ENCODE results near the gene SP3.

The SP3 gene

GRCh38 chr2:173985605-173985992, 20.4 kb upstream of the SP3 start:
- Histone ChIP-seq H3K4me1 (ENCODE audit: low read length) (peaks cover 11% of the 10 kb centered on the region), H3K27me3 (ENCODE audit: low read depth, low read length) (no peaks in the 10 kb centered on the region), H3K27ac (ENCODE audit: low read length) (no peak overlapping the region), H3K9ac (ENCODE audit: low read length) (no peak overlapping the region), H3K4me3 (ENCODE audit: low read length) (no peak overlapping the region), H3K9me3 (ENCODE audit: insufficient read depth, low read length) (no peaks in the 10 kb centered on the region), H4K20me1 (ENCODE audit: insufficient read depth, low read length) (no peaks in the 10 kb centered on the region), H3K36me3 (replicated peaks; ENCODE audit: low read depth, low read length) (no peaks in the 10 kb centered on the region), H3K4me2 (ENCODE audit: low read length) (no peak overlapping the region), H2AFZ (ENCODE audit: low read depth, low read length) (no peak overlapping the region), H3K79me2 (ENCODE audit: low read length) (no peaks in the 10 kb centered on the region)
- no peak for TF ChIP-seq EZH2phosphoT487 (IDR thresholded peaks at IDR 0.05; ENCODE audit: low read depth)
- TF ChIP-seq CTCF (IDR thresholded peaks at IDR 0.05; ENCODE audit: low read depth, low read length), result no peak

- TF ChIP-seq EZH2phosphoT487 (IDR thresholded peaks at IDR 0.05; ENCODE audit: low read depth) (no peak), CTCF (IDR thresholded peaks at IDR 0.05; ENCODE audit: low read depth, low read length) (no peak)
- H3K27ac ChIP-seq (ENCODE audit: low read length), result no peak overlapping the region
These were observed 19.9 kb upstream of the SP3 start for GRCh38 chr2:173984866-173985604.

GRCh38 chr2:173983391-173983871, 18.3 kb upstream of the SP3 start:
- H2AFZ ChIP-seq (ENCODE audit: low read depth, low read length), result no peak overlapping the region
- H3K27ac ChIP-seq (ENCODE audit: low read length), result no peak overlapping the region
- no peak overlapping the region for H3K9ac ChIP-seq (ENCODE audit: low read length)
- no peaks in the 10 kb centered on the region for H3K27me3 ChIP-seq (ENCODE audit: low read depth, low read length)
- TF ChIP-seq EZH2phosphoT487 (IDR thresholded peaks at IDR 0.05; ENCODE audit: low read depth), result no peak
- no peak for TF ChIP-seq CTCF (IDR thresholded peaks at IDR 0.05; ENCODE audit: low read depth, low read length)
- no peaks in the 10 kb centered on the region for H3K4me1 ChIP-seq (ENCODE audit: low read length)
- H3K9me3 ChIP-seq (ENCODE audit: insufficient read depth, low read length), result no peaks in the 10 kb centered on the region
- H3K4me2 ChIP-seq (ENCODE audit: low read length), result no peak overlapping the region
- H3K36me3 ChIP-seq (replicated peaks; ENCODE audit: low read depth, low read length), result no peaks in the 10 kb centered on the region
- H3K4me3 ChIP-seq (ENCODE audit: low read length), result no peak overlapping the region
- H4K20me1 ChIP-seq (ENCODE audit: insufficient read depth, low read length), result no peaks in the 10 kb centered on the region
- H3K79me2 ChIP-seq (ENCODE audit: low read length), result no peaks in the 10 kb centered on the region

More at GRCh38 chr2:173984866-173985604, 19.9 kb upstream of the SP3 start:
- Histone ChIP-seq H3K27me3 (ENCODE audit: low read depth, low read length) (no peaks in the 10 kb centered on the region), H3K9ac (ENCODE audit: low read length) (no peak overlapping the region), H3K9me3 (ENCODE audit: insufficient read depth, low read length) (no peaks in the 10 kb centered on the region), H3K4me1 (ENCODE audit: low read length) (peaks cover 9% of the 10 kb centered on the region), H4K20me1 (ENCODE audit: insufficient read depth, low read length) (no peaks in the 10 kb centered on the region), H3K4me2 (ENCODE audit: low read length) (no peak overlapping the region), H3K36me3 (replicated peaks; ENCODE audit: low read depth, low read length) (no peaks in the 10 kb centered on the region), H3K79me2 (ENCODE audit: low read length) (no peaks in the 10 kb centered on the region), H3K4me3 (ENCODE audit: low read length) (no peak overlapping the region), H2AFZ (ENCODE audit: low read depth, low read length) (no peak overlapping the region)

- H3K4me1 ChIP-seq (ENCODE audit: low read length), result no peaks in the 10 kb centered on the region
- no peak overlapping the region for H3K27ac ChIP-seq (ENCODE audit: low read length)
- H3K27me3 ChIP-seq (ENCODE audit: low read depth, low read length), result no peaks in the 10 kb centered on the region
- H3K9me3 ChIP-seq (ENCODE audit: insufficient read depth, low read length), result no peaks in the 10 kb centered on the region
- H3K4me2 ChIP-seq (ENCODE audit: low read length), result no peak overlapping the region
- H3K9ac ChIP-seq (ENCODE audit: low read length), result no peak overlapping the region
- no peaks in the 10 kb centered on the region for H3K79me2 ChIP-seq (ENCODE audit: low read length)
- no peak overlapping the region for H3K4me3 ChIP-seq (ENCODE audit: low read length)
- H4K20me1 ChIP-seq (ENCODE audit: insufficient read depth, low read length), result no peaks in the 10 kb centered on the region
- TF ChIP-seq CTCF (IDR thresholded peaks at IDR 0.05; ENCODE audit: low read depth, low read length) (no peak), EZH2phosphoT487 (IDR thresholded peaks at IDR 0.05; ENCODE audit: low read depth) (no peak)
- H2AFZ ChIP-seq (ENCODE audit: low read depth, low read length), result no peak overlapping the region
- no peaks in the 10 kb centered on the region for H3K36me3 ChIP-seq (replicated peaks; ENCODE audit: low read depth, low read length)
These were observed 17.7 kb upstream of the SP3 start for GRCh38 chr2:173982918-173983317.
